Fibroblast of lung (primary cell): ENCODE results near the gene TANC1.

ENCODE experiments used
- CTCF ChIP-seq, 2 donors: IDR thresholded peaks in 1 of 2; conservative IDR thresholded peaks in 1 of 2; 1 replicate in 1 of 2; 2 replicates in 1 of 2; pipeline ENCODE4 v1.5.1; 2011 to 2012; ENCODE audit warnings: low read length in 2 of 2, control low read depth in 1 of 2, inconsistent platforms in 1 of 2, low read depth in 1 of 2, mild to moderate bottlenecking in 1 of 2
- EZH2 ChIP-seq: IDR thresholded peaks from 2 replicates; pipeline ENCODE4 v1.5.1; 2012; ENCODE audit warnings: low read length, control low read depth, mild to moderate bottlenecking; ENCODE audit errors: missing control alignments

GRCh38 chr2:159010340-159010739 lies 41.9 kb downstream of the TANC1 start:
- no peak for TF ChIP-seq EZH2
- TF ChIP-seq CTCF (conservative IDR thresholded peaks at IDR 0.05 in 1 of 2, IDR thresholded peaks at IDR 0.05 in 1 of 2; ENCODE audit: low read depth in 1 of 2, low read length in 2 of 2) = no peak
